ENCODE data around the gene CPZ.
"Not testable (repeated sequence)": the region's sequence is repeated elsewhere in the genome, so short reads cannot be mapped to it uniquely, and the experiment has no call there.

GRCh38 chr4:8630240-8630905 lies 37.8 kb downstream of the CPZ start:
- not testable (repeated sequence) for TF ChIP-seq EZH2 (IDR thresholded peaks at IDR 0.05; ENCODE audit: borderline replicate concordance, insufficient read depth, low read depth, low read length, poor library complexity, severe bottlenecking); CTCF (IDR thresholded peaks at IDR 0.05)
